IMR-90 (cell line): ENCODE measurements around the gene PLA2G4E. TPM values are rescaled to one million over a fixed set of nuclear protein-coding genes. Genes with fewer than 3 reads are reported as not detected.
A peak's percentile ranks its signal among the peaks of the same experiment; 100 is the strongest.

Source experiments
- ATAC-seq: fragments of 200-7000 bp; cut with Tn5 transposase; 2 replicates; pipeline ENCODE4 v1.9.1; 2020; ENCODE audit warnings: low read depth, mild to moderate bottlenecking, moderate library complexity
- BruUV-seq: library from RNA; stranded (reverse); fragments of 400-500 nt; replicated peaks from 2 replicates; lab custom pipeline; 2021; lab: Mats Ljungman, UMichigan
- CTCF ChIA-PET: fragments of 300-600 bp; formaldehyde crosslinking; extraction: SDS; loops from one replicate; lab custom pipeline; 2021; ENCODE audit warnings: antibody characterized with exemption; lab: Yijun Ruan, JAX
- POLR2A ChIA-PET: fragments of 300-600 bp; sonication (Branson Sonifier 250); formaldehyde crosslinking; loops from one replicate; lab custom pipeline; 2022; ENCODE audit warnings: antibody characterized with exemption; ENCODE audit not compliant: unreplicated experiment; lab: Charles Lee
- DNase-seq: peaks from one replicate; pipeline ENCODE4 v3.0.0; 2013
- H2AFZ ChIP-seq: replicated peaks from 2 replicates; pipeline ENCODE3; 2013; ENCODE audit warnings: low read length, mild to moderate bottlenecking; ENCODE audit not compliant: poor library complexity
- H2AK5ac ChIP-seq: 2 replicates; pipeline ENCODE4 v1.6.1; 2013; ENCODE audit warnings: low read depth, low read length, inconsistent platforms
- H2AK9ac ChIP-seq: replicated peaks from 2 replicates; pipeline ENCODE3; 2013; ENCODE audit warnings: mild to moderate bottlenecking, low read depth, low read length, moderate library complexity; ENCODE audit not compliant: poor library complexity
- H2BK120ac ChIP-seq: 2 replicates; pipeline ENCODE4 v1.6.1; 2013; ENCODE audit warnings: low read depth, low read length, inconsistent platforms
- H2BK15ac ChIP-seq: 3 replicates; pipeline ENCODE4 v1.6.1; 2013; ENCODE audit warnings: low read depth, low read length, inconsistent platforms
- H2BK20ac ChIP-seq: 2 replicates; pipeline ENCODE4 v1.6.1; 2013; ENCODE audit warnings: low read depth, mild to moderate bottlenecking, inconsistent platforms, low read length, moderate library complexity
- H2BK5ac ChIP-seq: 2 replicates; pipeline ENCODE4 v1.6.1; 2013; ENCODE audit warnings: mild to moderate bottlenecking, low read depth, low read length, inconsistent platforms; ENCODE audit not compliant: poor library complexity, severe bottlenecking
- H3K14ac ChIP-seq: replicated peaks from 2 replicates; pipeline ENCODE4 v1.6.1; 2013; ENCODE audit warnings: low read depth, low read length, inconsistent platforms
- H3K18ac ChIP-seq: 2 replicates; pipeline ENCODE4 v1.6.1; 2013; ENCODE audit warnings: low read depth, low read length, control low read depth
- H3K23ac ChIP-seq: 2 replicates; pipeline ENCODE4 v1.6.1; 2013; ENCODE audit warnings: low read depth, low read length, inconsistent platforms
- H3K27ac ChIP-seq: 2 replicates; pipeline ENCODE4 v1.5.1; 2013; ENCODE audit warnings: mild to moderate bottlenecking, control low read depth, low read length; ENCODE audit not compliant: insufficient read depth
- H3K27me3 ChIP-seq: 2 replicates; pipeline ENCODE4 v1.6.1; 2013; ENCODE audit warnings: low read length; ENCODE audit not compliant: control insufficient read depth, insufficient read depth
- H3K36me3 ChIP-seq: 2 replicates; pipeline ENCODE4 v1.6.1; 2013; ENCODE audit warnings: low read length, mixed read lengths; ENCODE audit not compliant: control insufficient read depth, insufficient read depth
- H3K4ac ChIP-seq: 2 replicates; pipeline ENCODE4 v1.6.1; 2013; ENCODE audit warnings: low read depth, low read length, inconsistent platforms
- H3K4me1 ChIP-seq: 2 replicates; pipeline ENCODE4 v1.6.1; 2013; ENCODE audit warnings: low read length, mixed read lengths; ENCODE audit not compliant: control insufficient read depth, insufficient read depth
- H3K4me2 ChIP-seq: 2 replicates; pipeline ENCODE4 v1.6.1; 2013; ENCODE audit warnings: low read depth, mild to moderate bottlenecking, control low read depth, low read length, moderate library complexity
- H3K4me3 ChIP-seq: 2 replicates; pipeline ENCODE4 v1.5.1; 2013; ENCODE audit warnings: low read depth, mild to moderate bottlenecking, control low read depth, low read length, moderate library complexity; ENCODE audit not compliant: insufficient read depth
- H3K56ac ChIP-seq: 2 replicates; pipeline ENCODE4 v1.6.1; 2013; ENCODE audit warnings: low read length, inconsistent platforms; ENCODE audit not compliant: insufficient read depth; ENCODE audit errors: extremely low read depth
- H3K79me1 ChIP-seq, 2 experiments: 2 replicates each; pipeline ENCODE4 v1.6.1; 2013; ENCODE audit warnings: low read length in 2 of 2, inconsistent platforms in 1 of 2, low read depth in 1 of 2
- H3K9ac ChIP-seq: 2 replicates; pipeline ENCODE4 v1.6.1; 2013; ENCODE audit warnings: low read depth, low read length, control low read depth
- H3K9me1 ChIP-seq: 2 replicates; pipeline ENCODE4 v1.6.1; 2013; ENCODE audit warnings: low read length, inconsistent platforms; ENCODE audit not compliant: insufficient read depth
- H3K9me3 ChIP-seq: 2 replicates; pipeline ENCODE4 v1.6.1; 2013; ENCODE audit warnings: low read length; ENCODE audit not compliant: control insufficient read depth, insufficient read depth
- H4K20me1 ChIP-seq: 2 replicates; pipeline ENCODE4 v1.6.1; 2013; ENCODE audit warnings: low read length, inconsistent platforms; ENCODE audit not compliant: insufficient read depth
- H4K5ac ChIP-seq: 2 replicates; pipeline ENCODE4 v1.6.1; 2013; ENCODE audit warnings: mild to moderate bottlenecking, low read depth, low read length, control low read depth
- H4K8ac ChIP-seq, 2 experiments: 2 replicates each; pipeline ENCODE4 v1.6.1; 2013; ENCODE audit warnings: low read depth in 2 of 2, low read length in 2 of 2, control low read depth in 1 of 2, inconsistent platforms in 1 of 2
- H4K91ac ChIP-seq: 2 replicates; pipeline ENCODE4 v1.6.1; 2013; ENCODE audit warnings: low read depth, low read length, inconsistent platforms; ENCODE audit not compliant: insufficient read depth
- CEBPB ChIP-seq: IDR thresholded peaks from 2 replicates; pipeline ENCODE4 v1.6.1; 2012; ENCODE audit warnings: low read depth, low read length, improper control_type of control experiment
- MAZ ChIP-seq: IDR thresholded peaks from 2 replicates; pipeline ENCODE4 v1.6.1; 2012; ENCODE audit warnings: low read depth, mild to moderate bottlenecking, low read length, improper control_type of control experiment, moderate library complexity, borderline replicate concordance
- WGBS, 2 experiments: methylation state at CpG; one replicate each; pipeline versions ENCODE4 v1.1.5 to v1.1.7; 2013; ENCODE audit warnings: missing lambda C conversion rate in 2 of 2; ENCODE audit not compliant: insufficient read length in 1 of 2; ENCODE audit errors: extremely low coverage in 2 of 2; 5-methylcytosine and 5-hydroxymethylcytosine counted together
- dilution Hi-C: fragments of 300-500 bp; cut with HindIII; formaldehyde crosslinking; loops from one replicate; pipeline ENCODE4 v1.14.3; 2018; ENCODE audit warnings: low sequenced_read_pairs; ENCODE audit not compliant: unreplicated experiment
- in situ Hi-C: fragments of 300-500 bp; cut with MboI; formaldehyde crosslinking; loops from 3 replicates; pipeline ENCODE4 v1.14.3; 2019; ENCODE audit warnings: low sequenced_read_pairs, inconsistent platforms, mixed read lengths
- intact Hi-C: fragments of 100-400 bp; cut with micrococcal nuclease; formaldehyde crosslinking; loops from 2 replicates; pipeline ENCODE4 v1.10.0; 2022
- polyA plus RNA-seq, 3 experiments: library from polyadenylated mRNA; depleted of rRNA; stranded (reverse); fragments of >200 nt; gene quantifications; 2 replicates each; pipeline ENCODE4 v1.2.3, GENCODE V29; 2012; ENCODE audit warnings: low replicate concordance in 1 of 3
- total RNA-seq: library from RNA; depleted of rRNA; stranded (reverse); fragments of >200 nt; gene quantifications from 2 replicates; pipeline ENCODE4 v1.2.3, GENCODE V29; 2012

Gene PLA2G4E
- total and polyA plus RNA-seq, 2 of the 4 experiments (the other 2 are of a cell fraction): not detected

GRCh38 chr15:41971895-41972252 lies 49.0 kb downstream of the PLA2G4E start:
- TF ChIP-seq CEBPB (no peak), MAZ (0 out of 2 replicates have a peak, but pooled peaks have one; percentile 2)
- ATAC-seq (peak; percentile 31), DNase-seq (no peak)
- H4K5ac ChIP-seq: peak overlapping the region; percentile 19; the same call in 1 of the 2 replicates
- peak overlapping the region; percentile 94 for H3K4me2 ChIP-seq
- peak overlapping the region; percentile 83 for H3K9ac ChIP-seq
- no peak overlapping the region; the same call in 1 of the 2 replicates for H2BK120ac ChIP-seq
- in situ Hi-C loops (no loop called here), intact Hi-C loops (loop anchor here (1.0 kb wide), 1 partner anchor 42 kb away; no protein-coding TSS in a partner anchor), dilution Hi-C loops (no loop called here)
- H2BK5ac ChIP-seq: peak overlapping the region; percentile 68
- peak overlapping the region; percentile 74; the same call in 1 of the 2 replicates for H2AK5ac ChIP-seq
- H3K4me3 ChIP-seq: peak overlapping the region; percentile 96
- no peaks in the 10 kb centered on the region for H3K9me3 ChIP-seq
- peak overlapping the region; percentile 66 for H2AK9ac ChIP-seq
- H2BK15ac ChIP-seq: no peak overlapping the region
- peak overlapping the region; percentile 65 for H3K27ac ChIP-seq
- H3K4ac ChIP-seq: peak overlapping the region; percentile 9
- H2AFZ ChIP-seq: peak overlapping the region; percentile 93
- H3K9me1 ChIP-seq: peaks cover 6% of the 10 kb centered on the region
- H4K91ac ChIP-seq: peak overlapping the region; percentile 38; the same call in 1 of the 2 replicates
- no TSS peak for BruUV-seq
- peak overlapping the region; percentile 33; the same call in 1 of the 2 replicates for H3K18ac ChIP-seq
- no peaks in the 10 kb centered on the region for H3K36me3 ChIP-seq
- H4K8ac ChIP-seq: peak overlapping the region; percentile 43 to 83; a peak in 2 of 4 replicates
- 0% methylated on average over 10 of the region's 46 CpGs; no CpG with 5 or more reads in 1 of the 2 experiments for WGBS, 2 experiments
- peaks cover 11% of the 10 kb centered on the region; the same call in 1 of the 2 replicates for H4K20me1 ChIP-seq
- peaks cover 28 to 45% of the 10 kb centered on the region in 2 experiments for H3K79me1 ChIP-seq
- ChIA-PET CTCF (interaction anchor here (1.0 kb wide), 2 partner anchors 52 to 197 kb away, joined by 3 read pairs; partner anchors contain the start of gene MAPKBP1), POLR2A (interaction anchor here (0.6 kb wide), 1 partner anchor 428 kb away, joined by 9 read pairs; the partner anchor contains the start of gene RPAP1)
- peak overlapping the region; percentile 63 for H3K14ac ChIP-seq
- no peak overlapping the region; the same call in 1 of the 2 replicates for H3K56ac ChIP-seq
- peaks cover 6% of the 10 kb centered on the region for H3K4me1 ChIP-seq
- peak overlapping the region; percentile 43; the same call in 1 of the 2 replicates for H3K23ac ChIP-seq
- H3K27me3 ChIP-seq: no peaks in the 10 kb centered on the region
- no peak overlapping the region for H2BK20ac ChIP-seq
